Measurements from ENCODE around the gene HECTD4. TPM values are rescaled to one million over a fixed set of nuclear protein-coding genes. Genes with fewer than 3 reads are reported as not detected.

Gene HECTD4
- total RNA-seq, 1 experiment from 2014 or later: 54.5 TPM

GRCh38 chr12:112208301-112208910 is 173.8 kb downstream of the HECTD4 start:
- Histone ChIP-seq H3K4me3 (ENCODE audit: low read depth, low read length) (no peak overlapping the region), H3K4me1 (no peaks in the 10 kb centered on the region), H3K9me3 (no peaks in the 10 kb centered on the region), H3K36me3 (ENCODE audit: control insufficient read depth, insufficient read depth, low read length) (no peaks in the 10 kb centered on the region), H3K27me3 (replicated peaks; ENCODE audit: control insufficient read depth, insufficient read depth, low read length) (no peaks in the 10 kb centered on the region)
- POLR2A ChIA-PET: no interaction called here
- Mint-ChIP-seq H3K4me1 (ENCODE audit: low read depth, unreplicated experiment) (no peaks in the 10 kb centered on the region), H3K27ac (ENCODE audit: unreplicated experiment) (no peak overlapping the region), H3K9me3 (ENCODE audit: unreplicated experiment) (no peaks in the 10 kb centered on the region), H3K27me3 (ENCODE audit: insufficient read depth, unreplicated experiment) (no peaks in the 10 kb centered on the region), H3K4me3 (ENCODE audit: unreplicated experiment) (no peak overlapping the region), H3K36me3 (ENCODE audit: insufficient read depth, unreplicated experiment) (peaks cover 52% of the 10 kb centered on the region)
- intact Hi-C loops (cut with micrococcal nuclease; ENCODE audit: unreplicated experiment): no loop called here
- TF ChIP-seq, protein P1, sequence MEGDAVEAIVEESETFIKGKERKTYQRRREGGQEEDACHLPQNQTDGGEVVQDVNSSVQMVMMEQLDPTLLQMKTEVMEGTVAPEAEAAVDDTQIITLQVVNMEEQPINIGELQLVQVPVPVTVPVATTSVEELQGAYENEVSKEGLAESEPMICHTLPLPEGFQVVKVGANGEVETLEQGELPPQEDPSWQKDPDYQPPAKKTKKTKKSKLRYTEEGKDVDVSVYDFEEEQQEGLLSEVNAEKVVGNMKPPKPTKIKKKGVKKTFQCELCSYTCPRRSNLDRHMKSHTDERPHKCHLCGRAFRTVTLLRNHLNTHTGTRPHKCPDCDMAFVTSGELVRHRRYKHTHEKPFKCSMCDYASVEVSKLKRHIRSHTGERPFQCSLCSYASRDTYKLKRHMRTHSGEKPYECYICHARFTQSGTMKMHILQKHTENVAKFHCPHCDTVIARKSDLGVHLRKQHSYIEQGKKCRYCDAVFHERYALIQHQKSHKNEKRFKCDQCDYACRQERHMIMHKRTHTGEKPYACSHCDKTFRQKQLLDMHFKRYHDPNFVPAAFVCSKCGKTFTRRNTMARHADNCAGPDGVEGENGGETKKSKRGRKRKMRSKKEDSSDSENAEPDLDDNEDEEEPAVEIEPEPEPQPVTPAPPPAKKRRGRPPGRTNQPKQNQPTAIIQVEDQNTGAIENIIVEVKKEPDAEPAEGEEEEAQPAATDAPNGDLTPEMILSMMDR (IDR thresholded peaks at IDR 0.05; ENCODE audit: insufficient read depth in 1 of 2, low read depth in 1 of 2, low read length in 1 of 2, severe bottlenecking in 1 of 2, unreplicated experiment in 1 of 2): no peak
- CTCF ChIA-PET: interaction anchor here (2.1 kb wide), 1 partner anchor 10 kb away, joined by 7 read pairs; no protein-coding TSS in a partner anchor
- no peak for DNase-seq
- BruUV-seq (replicated peaks): no TSS peak

- ChIA-PET CTCF (interaction anchor here (2.1 kb wide), 1 partner anchor 9 kb away, joined by 7 read pairs; no protein-coding TSS in a partner anchor), POLR2A (no interaction called here)
- Mint-ChIP-seq H3K27me3 (ENCODE audit: insufficient read depth, unreplicated experiment) (no peaks in the 10 kb centered on the region), H3K4me1 (ENCODE audit: low read depth, unreplicated experiment) (no peaks in the 10 kb centered on the region), H3K36me3 (ENCODE audit: insufficient read depth, unreplicated experiment) (peaks cover 52% of the 10 kb centered on the region), H3K9me3 (ENCODE audit: unreplicated experiment) (no peaks in the 10 kb centered on the region), H3K4me3 (ENCODE audit: unreplicated experiment) (no peak overlapping the region), H3K27ac (ENCODE audit: unreplicated experiment) (no peak overlapping the region)
- no peak overlapping the region for H3K4me3 ChIP-seq (ENCODE audit: low read depth, low read length)
- intact Hi-C loops (cut with micrococcal nuclease; ENCODE audit: unreplicated experiment): no loop called here
- H3K9me3 ChIP-seq: no peaks in the 10 kb centered on the region
- no TSS peak for BruUV-seq (replicated peaks)
- no peaks in the 10 kb centered on the region for H3K27me3 ChIP-seq (replicated peaks; ENCODE audit: control insufficient read depth, insufficient read depth, low read length)
- no peaks in the 10 kb centered on the region for H3K4me1 ChIP-seq
- DNase-seq: no peak
- TF ChIP-seq, protein P1 (IDR thresholded peaks at IDR 0.05; ENCODE audit: insufficient read depth in 1 of 2, low read depth in 1 of 2, low read length in 1 of 2, severe bottlenecking in 1 of 2, unreplicated experiment in 1 of 2): no peak
- H3K36me3 ChIP-seq (ENCODE audit: control insufficient read depth, insufficient read depth, low read length): no peaks in the 10 kb centered on the region
Observed at GRCh38 chr12:112207397-112207924, 174.8 kb downstream of the HECTD4 start.

GRCh38 chr12:112206944-112207343 is 175.3 kb downstream of the HECTD4 start:
- Mint-ChIP-seq H3K9me3 (ENCODE audit: unreplicated experiment) (no peaks in the 10 kb centered on the region), H3K4me3 (ENCODE audit: unreplicated experiment) (no peak overlapping the region), H3K4me1 (ENCODE audit: low read depth, unreplicated experiment) (no peaks in the 10 kb centered on the region), H3K36me3 (ENCODE audit: insufficient read depth, unreplicated experiment) (peaks cover 49% of the 10 kb centered on the region), H3K27ac (ENCODE audit: unreplicated experiment) (no peak overlapping the region), H3K27me3 (ENCODE audit: insufficient read depth, unreplicated experiment) (no peaks in the 10 kb centered on the region)
- CTCF ChIA-PET: interaction anchor here (2.1 kb wide), 1 partner anchor 9 kb away, joined by 7 read pairs; no protein-coding TSS in a partner anchor
- POLR2A ChIA-PET: no interaction called here
- no peaks in the 10 kb centered on the region for H3K36me3 ChIP-seq (ENCODE audit: control insufficient read depth, insufficient read depth, low read length)
- DNase-seq: no peak
- H3K9me3 ChIP-seq: no peaks in the 10 kb centered on the region
- H3K4me1 ChIP-seq: no peaks in the 10 kb centered on the region
- H3K27me3 ChIP-seq (replicated peaks; ENCODE audit: control insufficient read depth, insufficient read depth, low read length): no peaks in the 10 kb centered on the region
- BruUV-seq (replicated peaks): no TSS peak
- TF ChIP-seq, protein P1 (IDR thresholded peaks at IDR 0.05; ENCODE audit: insufficient read depth in 1 of 2, low read depth in 1 of 2, low read length in 1 of 2, severe bottlenecking in 1 of 2, unreplicated experiment in 1 of 2): no peak
- H3K4me3 ChIP-seq (ENCODE audit: low read depth, low read length): no peak overlapping the region
- intact Hi-C loops (cut with micrococcal nuclease; ENCODE audit: unreplicated experiment): no loop called here

All from Caco-2 (cell line).